HepG2 (cell line): Measurements from ENCODE around the gene ENO1. TPM values are rescaled to one million over a fixed set of nuclear protein-coding genes. Genes with fewer than 3 reads are reported as not detected.

ENCODE experiments used
- ARID2 ChIP-seq: sonication (generic); formaldehyde crosslinking; IDR thresholded peaks from 2 replicates; pipeline ENCODE4 v1.8.1; 2022; ENCODE audit warnings: mild to moderate bottlenecking, missing genetic modification reagents, borderline replicate concordance
- ARID5B ChIP-seq: IDR thresholded peaks from 2 replicates; pipeline ENCODE4 v1.4.0; 2020; ENCODE audit warnings: mild to moderate bottlenecking, missing genetic modification reagents
- ETV6 ChIP-seq: sonication (generic); formaldehyde crosslinking; conservative IDR thresholded peaks from 2 replicates; pipeline ENCODE4 v1.4.0; 2020; ENCODE audit warnings: missing genetic modification reagents
- FOXP4 ChIP-seq: sonication (generic); formaldehyde crosslinking; IDR thresholded peaks from 2 replicates; pipeline ENCODE4 v1.4.0; 2020; ENCODE audit warnings: missing genetic modification reagents
- MXD3 ChIP-seq: IDR thresholded peaks from 2 replicates; pipeline ENCODE4 v1.6.1; 2016; ENCODE audit warnings: mild to moderate bottlenecking, missing biosample characterization, missing genetic modification reagents
- NFYC ChIP-seq: IDR thresholded peaks from 2 replicates; pipeline ENCODE4 v1.6.1; 2016; ENCODE audit warnings: missing genetic modification reagents, missing compliant biosample characterization
- ONECUT2 ChIP-seq: sonication (generic); formaldehyde crosslinking; IDR thresholded peaks from 2 replicates; pipeline ENCODE4 v1.4.0; 2020; ENCODE audit warnings: missing genetic modification reagents
- SAFB2 ChIP-seq: sonication (generic); formaldehyde crosslinking; IDR thresholded peaks from 2 replicates; pipeline ENCODE4 v1.5.1; 2020; ENCODE audit warnings: missing genetic modification reagents, low read depth, mild to moderate bottlenecking, borderline replicate concordance
- TCF7L2 ChIP-seq: IDR thresholded peaks from 2 replicates; pipeline ENCODE4 v1.6.1; 2011; ENCODE audit warnings: mild to moderate bottlenecking, low read depth, low read length, moderate library complexity
- XBP1 ChIP-seq: sonication (generic); formaldehyde crosslinking; IDR thresholded peaks from 2 replicates; pipeline ENCODE4 v1.5.0; 2020; ENCODE audit warnings: missing genetic modification reagents
- ZBTB25 ChIP-seq: IDR thresholded peaks from 2 replicates; pipeline ENCODE4 v1.6.1; 2018; ENCODE audit warnings: missing genetic modification reagents
- ZBTB49 ChIP-seq: sonication (generic); formaldehyde crosslinking; IDR thresholded peaks from 2 replicates; pipeline ENCODE4 v1.4.0; 2020; ENCODE audit warnings: missing genetic modification reagents, borderline replicate concordance
- ZBTB7B ChIP-seq: sonication (generic); formaldehyde crosslinking; IDR thresholded peaks from 2 replicates; pipeline ENCODE4 v1.4.0; 2020; ENCODE audit warnings: missing genetic modification reagents
- ZFP36L2 ChIP-seq: sonication (generic); formaldehyde crosslinking; IDR thresholded peaks from 2 replicates; pipeline ENCODE4 v1.4.0; 2020; ENCODE audit warnings: missing genetic modification reagents
- ZNF234 ChIP-seq: sonication (generic); formaldehyde crosslinking; conservative IDR thresholded peaks from 2 replicates; pipeline ENCODE4 v1.5.1; 2020; ENCODE audit warnings: mild to moderate bottlenecking, missing genetic modification reagents
- ZNF280B ChIP-seq: sonication (generic); formaldehyde crosslinking; IDR thresholded peaks from 2 replicates; pipeline ENCODE4 v1.5.0; 2020; ENCODE audit warnings: missing genetic modification reagents, mild to moderate bottlenecking, borderline replicate concordance
- ZNF331 ChIP-seq: sonication (generic); formaldehyde crosslinking; IDR thresholded peaks from 2 replicates; pipeline ENCODE4 v1.4.0; 2020; ENCODE audit warnings: missing genetic modification reagents
- ZNF674 ChIP-seq: sonication (generic); formaldehyde crosslinking; IDR thresholded peaks from 2 replicates; pipeline ENCODE4 v1.5.0; 2020; ENCODE audit warnings: low read depth, mild to moderate bottlenecking, missing genetic modification reagents
- ZNF83 ChIP-seq: sonication (generic); formaldehyde crosslinking; IDR thresholded peaks from 2 replicates; pipeline ENCODE4 v1.4.0; 2020; ENCODE audit warnings: missing genetic modification reagents, mild to moderate bottlenecking, borderline replicate concordance
- polyA plus RNA-seq, 8 experiments: library from polyadenylated mRNA; depleted of rRNA in 3 of 8; stranded (reverse) in 7 of 8; unstranded in 1 of 8; fragments of >200 nt; fragmentation: Illumina TruSeq in 4 of 8; extraction: Trizol in 4 of 8; gene quantifications; 2 replicates each; pipeline versions ENCODE4 v1.2.1 to v1.2.3, GENCODE V29; 2011 to 2016; ENCODE audit warnings: low read depth in 4 of 8, missing spikeins in 1 of 8, mixed read lengths in 1 of 8; ENCODE audit not compliant: insufficient read depth in 1 of 8
- total RNA-seq, 5 experiments: library from RNA; depleted of rRNA; stranded (reverse); fragments of >200 nt; fragmentation: Illumina TruSeq; extraction: Trizol; gene quantifications; 2 replicates each; pipeline ENCODE4 v1.2.3, GENCODE V29; 2016; ENCODE audit warnings: low read depth in 1 of 5

ENO1 gene
- total and polyA plus RNA-seq, 2 of the 13 experiments (the other 11 are each of a cell fraction or from before 2014, with no cell fraction given), result 1,559 to 3,103 TPM

GRCh38 chr1:8913457-8913856, 35.0 kb upstream of the ENO1 start (continued):
- TF ChIP-seq XBP1 (CRISPR knock-in tag) (0 out of 2 replicates have a peak, but pooled peaks have one; percentile 71), NFYC (CRISPR knock-in tag) (0 out of 2 replicates have a peak, but pooled peaks have one; percentile 20), ZNF280B (CRISPR knock-in tag) (no peak), ZBTB49 (CRISPR knock-in tag) (no peak), ZBTB7B (CRISPR knock-in tag) (peak; percentile 31; the same call in 1 of the 2 replicates), ZNF674 (CRISPR knock-in tag) (no peak), ETV6 (no peak), TCF7L2 (no peak), ZNF331 (CRISPR knock-in tag) (peak; percentile 96), SAFB2 (CRISPR knock-in tag) (peak; percentile 27; the same call in 1 of the 2 replicates), ZFP36L2 (CRISPR knock-in tag) (no peak), ZBTB25 (0 out of 2 replicates have a peak, but pooled peaks have one; percentile 45), ARID2 (CRISPR knock-in tag) (no peak), ZNF234 (CRISPR knock-in tag) (no peak), ONECUT2 (CRISPR knock-in tag) (no peak), FOXP4 (CRISPR knock-in tag) (peak; percentile 64; the same call in 1 of the 2 replicates), ARID5B (CRISPR knock-in tag) (peak; percentile 76), MXD3 (peak; percentile 41; the same call in 1 of the 2 replicates), ZNF83 (CRISPR knock-in tag) (0 out of 2 replicates have a peak, but pooled peaks have one; percentile 61)
